H9 (cell line): ENCODE data around the gene PDIA4. TPM values are rescaled to one million over a fixed set of nuclear protein-coding genes. Genes with fewer than 3 reads are reported as not detected.

Source experiments
- DNase-seq: peaks from one replicate; pipeline ENCODE4 v3.0.0-alpha.2; 2017
- H2AFZ ChIP-seq: one replicate; pipeline ENCODE4 v1.6.1; 2013; ENCODE audit warnings: mild to moderate bottlenecking, low read length, control low read depth, moderate library complexity
- H2AK5ac ChIP-seq: 2 replicates; pipeline ENCODE4 v1.6.1; 2013; ENCODE audit warnings: low read length, control low read depth, mixed read lengths; ENCODE audit not compliant: insufficient read length
- H2BK120ac ChIP-seq: one replicate; pipeline ENCODE4 v1.6.1; 2013; ENCODE audit warnings: low read depth, mild to moderate bottlenecking, low read length, control low read depth, inconsistent platforms; ENCODE audit not compliant: poor library complexity, severe bottlenecking
- H2BK12ac ChIP-seq: 2 replicates; pipeline ENCODE4 v1.6.1; 2013; ENCODE audit warnings: low read length, control low read depth, mixed read lengths, low read depth; ENCODE audit not compliant: insufficient read length
- H2BK15ac ChIP-seq: 2 replicates; pipeline ENCODE4 v1.6.1; 2013; ENCODE audit warnings: low read depth, low read length, control low read depth
- H2BK20ac ChIP-seq: one replicate; pipeline ENCODE4 v1.6.1; 2013; ENCODE audit warnings: low read depth, mild to moderate bottlenecking, low read length, control low read depth, inconsistent platforms; ENCODE audit not compliant: poor library complexity, severe bottlenecking
- H2BK5ac ChIP-seq: 2 replicates; pipeline ENCODE4 v1.6.1; 2013; ENCODE audit warnings: low read length, control low read depth, mixed read lengths; ENCODE audit not compliant: insufficient read length
- H3K14ac ChIP-seq: 2 replicates; pipeline ENCODE4 v1.6.1; 2013; ENCODE audit warnings: low read length, control low read depth; ENCODE audit not compliant: insufficient read depth
- H3K18ac ChIP-seq: 2 replicates; pipeline ENCODE4 v1.6.1; 2013; ENCODE audit warnings: low read depth, mild to moderate bottlenecking, mixed read lengths, low read length, control low read depth; ENCODE audit not compliant: insufficient read length
- H3K23ac ChIP-seq: 2 replicates; pipeline ENCODE4 v1.6.1; 2013; ENCODE audit warnings: low read length, control low read depth, mixed read lengths, low read depth; ENCODE audit not compliant: insufficient read length
- H3K23me2 ChIP-seq: 2 replicates; pipeline ENCODE4 v1.6.1; 2013; ENCODE audit warnings: low read depth, mild to moderate bottlenecking, mixed read lengths, low read length, control low read depth; ENCODE audit not compliant: insufficient read length, poor library complexity, severe bottlenecking
- H3K27ac ChIP-seq: 2 replicates; pipeline ENCODE4 v1.5.1; 2013; ENCODE audit warnings: low read length, control low read depth, mixed read lengths, low read depth; ENCODE audit not compliant: insufficient read length
- H3K27me3 ChIP-seq: 2 replicates; pipeline ENCODE4 v1.6.1; 2013; ENCODE audit warnings: low read length, control low read depth, inconsistent platforms; ENCODE audit not compliant: insufficient read depth
- H3K4ac ChIP-seq: 2 replicates; pipeline ENCODE4 v1.6.1; 2013; ENCODE audit warnings: low read depth, mild to moderate bottlenecking, control low read depth, inconsistent platforms, low read length, moderate library complexity
- H3K4me1 ChIP-seq: 2 replicates; pipeline ENCODE4 v1.6.1; 2013; ENCODE audit warnings: low read length, control low read depth, inconsistent platforms; ENCODE audit not compliant: insufficient read depth
- H3K4me2 ChIP-seq: 2 replicates; pipeline ENCODE4 v1.6.1; 2013; ENCODE audit warnings: low read length, control low read depth, mixed read lengths; ENCODE audit not compliant: insufficient read length, insufficient read depth
- H3K56ac ChIP-seq: 2 replicates; pipeline ENCODE4 v1.6.1; 2013; ENCODE audit warnings: low read depth, mild to moderate bottlenecking, mixed read lengths, low read length, control low read depth; ENCODE audit not compliant: insufficient read length
- H3K79me1 ChIP-seq: 2 replicates; pipeline ENCODE4 v1.6.1; 2013; ENCODE audit warnings: low read depth, mild to moderate bottlenecking, moderate library complexity, low read length, control low read depth, inconsistent platforms; ENCODE audit not compliant: insufficient read depth, poor library complexity, severe bottlenecking
- H3K79me2 ChIP-seq: 2 replicates; pipeline ENCODE4 v1.6.1; 2013; ENCODE audit warnings: low read length, control low read depth, inconsistent platforms; ENCODE audit not compliant: insufficient read depth
- H3K9ac ChIP-seq: 2 replicates; pipeline ENCODE4 v1.6.1; 2013; ENCODE audit warnings: low read length, control low read depth, mixed read lengths; ENCODE audit not compliant: insufficient read length; ENCODE audit errors: extremely low read depth
- H3K9me3 ChIP-seq: one replicate; pipeline ENCODE4 v1.6.1; 2013; ENCODE audit warnings: low read depth, low read length, inconsistent platforms; ENCODE audit not compliant: control insufficient read depth
- H3T11ph ChIP-seq: one replicate; pipeline ENCODE4 v1.6.1; 2013; ENCODE audit warnings: mild to moderate bottlenecking, low read length, control low read depth, inconsistent platforms
- H4K20me1 ChIP-seq: one replicate; pipeline ENCODE4 v1.6.1; 2013; ENCODE audit not compliant: control insufficient read depth, insufficient read length, insufficient read depth
- H4K5ac ChIP-seq: 2 replicates; pipeline ENCODE4 v1.6.1; 2013; ENCODE audit warnings: low read depth, mild to moderate bottlenecking, mixed read lengths, low read length, control low read depth; ENCODE audit not compliant: insufficient read length
- H4K8ac ChIP-seq: replicated peaks from 2 replicates; pipeline ENCODE4 v1.6.1; 2013; ENCODE audit warnings: low read length, control low read depth, mixed read lengths, low read depth; ENCODE audit not compliant: insufficient read length
- H4K91ac ChIP-seq: 2 replicates; pipeline ENCODE4 v1.6.1; 2013; ENCODE audit warnings: low read depth, mild to moderate bottlenecking, moderate library complexity, mixed read lengths, low read length, control low read depth; ENCODE audit not compliant: insufficient read length
- H3K27ac Mint-ChIP-seq, 3 experiments: 2 replicates in 2 of 3; 3 replicates in 1 of 3; pipeline ENCODE4 v1.8.0; 2020 to 2021; ENCODE audit warnings: mixed read lengths in 3 of 3, mild to moderate bottlenecking in 1 of 3, moderate library complexity in 1 of 3
- H3K27me3 Mint-ChIP-seq: 2 replicates; pipeline ENCODE4 v1.8.0; 2021; ENCODE audit warnings: low read depth, mild to moderate bottlenecking, moderate library complexity, mixed read lengths
- H3K36me3 Mint-ChIP-seq, 3 experiments: 2 replicates in 2 of 3; 3 replicates in 1 of 3; pipeline ENCODE4 v1.8.0; 2020 to 2021; ENCODE audit warnings: low read depth in 3 of 3, mixed read lengths in 3 of 3; ENCODE audit not compliant: insufficient read depth in 1 of 3
- H3K4me1 Mint-ChIP-seq, 2 experiments: 2 replicates each; pipeline ENCODE4 v1.8.0; 2020; ENCODE audit warnings: mixed read lengths in 2 of 2
- H3K4me3 Mint-ChIP-seq, 2 experiments: 2 replicates in 1 of 2; 3 replicates in 1 of 2; pipeline ENCODE4 v1.8.0; 2020 to 2021; ENCODE audit warnings: mild to moderate bottlenecking in 2 of 2, mixed read lengths in 2 of 2, moderate library complexity in 1 of 2
- H3K9me3 Mint-ChIP-seq, 2 experiments: 2 replicates in 1 of 2; 3 replicates in 1 of 2; pipeline ENCODE4 v1.8.0; 2020; ENCODE audit warnings: mild to moderate bottlenecking in 2 of 2, mixed read lengths in 2 of 2, moderate library complexity in 1 of 2
- WGBS: extraction: QIAGEN DNeasy Blood & Tissue Kit; methylation state at CpG from one replicate; pipeline ENCODE4 v1.1.7; 2013; ENCODE audit warnings: missing lambda C conversion rate, low lambda C conversion rate, mixed read lengths; ENCODE audit not compliant: insufficient read length; ENCODE audit errors: extremely low coverage; 5-methylcytosine and 5-hydroxymethylcytosine counted together
- total RNA-seq: library from RNA; stranded (reverse); gene quantifications from 2 replicates; pipeline ENCODE4 v1.2.1, GENCODE V29; 2021
- TF ChIP-seq, protein P1 (sequence below): fragments of 200-600 bp; sonication (generic); conservative IDR thresholded peaks from 3 replicates; pipeline ENCODE4 v1.8.0; 2021; ENCODE audit warnings: antibody characterized with exemption, mild to moderate bottlenecking

Gene PDIA4
- total RNA-seq, 1 experiment from 2014 or later = 217 TPM

GRCh38 chr7:148963583-148964482 is 64.5 kb downstream of the PDIA4 start:
- H2BK12ac ChIP-seq = no peak overlapping the region
- no CpG with 5 or more reads among the region's 20 CpGs for WGBS
- H2BK15ac ChIP-seq = no peak overlapping the region
- no peaks in the 10 kb centered on the region for H3K79me1 ChIP-seq
- Mint-ChIP-seq H3K4me1 (peaks cover 15 to 28% of the 10 kb centered on the region in 2 experiments), H3K36me3 (no peaks in the 10 kb centered on the region), H3K9me3 (peaks cover 0 to 3% of the 10 kb centered on the region in 2 experiments; a peak in 1 of 5 replicates), H3K4me3 (peak overlapping the region in 1 of 2 experiments; percentile 84; a peak in 1 of 5 replicates), H3K27ac (peak overlapping the region in 1 of 3 experiments; percentile 93; a peak in 2 of 7 replicates), H3K27me3 (peaks cover 2% of the 10 kb centered on the region; the same call in 1 of the 2 replicates)
- H3K79me2 ChIP-seq = no peaks in the 10 kb centered on the region
- H3K4me2 ChIP-seq = no peak overlapping the region
- no peak overlapping the region for H3K27ac ChIP-seq
- no peak overlapping the region for H3K14ac ChIP-seq
- H3K18ac ChIP-seq = no peak overlapping the region
- H2AFZ ChIP-seq = no peak overlapping the region
- no peak overlapping the region for H3K9ac ChIP-seq
- no peak overlapping the region for H3K23ac ChIP-seq
- peaks cover 3% of the 10 kb centered on the region for H3K23me2 ChIP-seq
- H3K27me3 ChIP-seq = no peaks in the 10 kb centered on the region
- no peak overlapping the region for H2BK5ac ChIP-seq
- no peak overlapping the region for H4K91ac ChIP-seq
- H2BK20ac ChIP-seq = no peak overlapping the region
- no peak overlapping the region for H3K4ac ChIP-seq
- no peak overlapping the region for H3K56ac ChIP-seq
- no peaks in the 10 kb centered on the region for H3K4me1 ChIP-seq
- no peak overlapping the region for H4K5ac ChIP-seq
- H2AK5ac ChIP-seq = no peak overlapping the region
- no peak for DNase-seq
- H3T11ph ChIP-seq = no peak overlapping the region
- H2BK120ac ChIP-seq = no peak overlapping the region
- TF ChIP-seq, protein P1, sequence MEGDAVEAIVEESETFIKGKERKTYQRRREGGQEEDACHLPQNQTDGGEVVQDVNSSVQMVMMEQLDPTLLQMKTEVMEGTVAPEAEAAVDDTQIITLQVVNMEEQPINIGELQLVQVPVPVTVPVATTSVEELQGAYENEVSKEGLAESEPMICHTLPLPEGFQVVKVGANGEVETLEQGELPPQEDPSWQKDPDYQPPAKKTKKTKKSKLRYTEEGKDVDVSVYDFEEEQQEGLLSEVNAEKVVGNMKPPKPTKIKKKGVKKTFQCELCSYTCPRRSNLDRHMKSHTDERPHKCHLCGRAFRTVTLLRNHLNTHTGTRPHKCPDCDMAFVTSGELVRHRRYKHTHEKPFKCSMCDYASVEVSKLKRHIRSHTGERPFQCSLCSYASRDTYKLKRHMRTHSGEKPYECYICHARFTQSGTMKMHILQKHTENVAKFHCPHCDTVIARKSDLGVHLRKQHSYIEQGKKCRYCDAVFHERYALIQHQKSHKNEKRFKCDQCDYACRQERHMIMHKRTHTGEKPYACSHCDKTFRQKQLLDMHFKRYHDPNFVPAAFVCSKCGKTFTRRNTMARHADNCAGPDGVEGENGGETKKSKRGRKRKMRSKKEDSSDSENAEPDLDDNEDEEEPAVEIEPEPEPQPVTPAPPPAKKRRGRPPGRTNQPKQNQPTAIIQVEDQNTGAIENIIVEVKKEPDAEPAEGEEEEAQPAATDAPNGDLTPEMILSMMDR = no peak
- H4K20me1 ChIP-seq = no peaks in the 10 kb centered on the region
- no peaks in the 10 kb centered on the region for H3K9me3 ChIP-seq
- H4K8ac ChIP-seq = no peak overlapping the region
